ENCODE data around the gene RGPD3.
"Not testable (repeated sequence)": the region's sequence is repeated elsewhere in the genome, so short reads cannot be mapped to it uniquely, and the experiment has no call there.

- TF ChIP-seq EZH2 (IDR thresholded peaks at IDR 0.05; ENCODE audit: insufficient read depth, poor library complexity, severe bottlenecking); EZH2phosphoT487 (IDR thresholded peaks at IDR 0.05; ENCODE audit: insufficient read depth, low read depth): not testable (repeated sequence)
Measured at GRCh38 chr2:106492399-106492798, 24.2 kb upstream of the RGPD3 start.

All from GM23248 (cell line).